Measurements from ENCODE around the gene WAC. TPM values are rescaled to one million over a fixed set of nuclear protein-coding genes. Genes with fewer than 3 reads are reported as not detected.

The WAC gene
- total and polyA plus RNA-seq, 2 experiments from 2014 or later: 59.4 to 116 TPM

- H3K27me3 Mint-ChIP-seq (ENCODE audit: insufficient read depth, low read depth, poor library complexity): peaks cover 6% of the 10 kb centered on the region
- Histone ChIP-seq H3K4me3 (no peak overlapping the region), H3K4me2 (no peak overlapping the region), H3K9me2 (ENCODE audit: insufficient read depth) (no peaks in the 10 kb centered on the region), H3F3A (replicated peaks; ENCODE audit: low read depth) (no peaks in the 10 kb centered on the region), H3K27me3 (ENCODE audit: insufficient read depth) (no peaks in the 10 kb centered on the region), H3K79me2 (replicated peaks; ENCODE audit: insufficient read depth) (peaks cover 100% of the 10 kb centered on the region), H3K27ac (ENCODE audit: low read depth) (no peak overlapping the region), H4K20me1 (replicated peaks; ENCODE audit: insufficient read depth) (peaks cover 41% of the 10 kb centered on the region), H3K4me1 (ENCODE audit: insufficient read depth) (peaks cover 36% of the 10 kb centered on the region), H2AFZ (no peak overlapping the region), H3K36me3 (ENCODE audit: insufficient read depth) (peaks cover 42% of the 10 kb centered on the region)
- H3K4me1 Mint-ChIP-seq: peaks cover 34% of the 10 kb centered on the region
- peaks cover 66% of the 10 kb centered on the region for H3K36me3 Mint-ChIP-seq (ENCODE audit: low read depth)
- no peak overlapping the region for H3K27ac Mint-ChIP-seq
- H3K4me3 Mint-ChIP-seq: no peak overlapping the region
- ATAC-seq: no peak
- TF ChIP-seq ZNF462 (CRISPR knock-in tag; IDR thresholded peaks at IDR 0.05) (no peak), CTCF (conservative IDR thresholded peaks at IDR 0.05; ENCODE audit: low read depth in 2 of 2) (no peak), REST (IDR thresholded peaks at IDR 0.05; ENCODE audit: unreplicated experiment) (no peak), ETS1 (IDR thresholded peaks at IDR 0.05) (no peak), NANOG (IDR thresholded peaks at IDR 0.05; ENCODE audit: borderline replicate concordance) (no peak), STAT1 (IDR thresholded peaks at IDR 0.05; ENCODE audit: unreplicated experiment) (no peak), POLR2AphosphoS5 (IDR thresholded peaks at IDR 0.05; ENCODE audit: low read depth) (no peak), CREB1 (CRISPR knock-in tag; IDR thresholded peaks at IDR 0.05; ENCODE audit: low read depth) (no peak), EZH2phosphoT487 (IDR thresholded peaks at IDR 0.05; ENCODE audit: unreplicated experiment) (no peak), EZH2 (IDR thresholded peaks at IDR 0.05; ENCODE audit: low read depth, unreplicated experiment) (no peak), JUNB (IDR thresholded peaks at IDR 0.05; ENCODE audit: unreplicated experiment) (no peak), ZNF331 (CRISPR knock-in tag; IDR thresholded peaks at IDR 0.05; ENCODE audit: low read depth) (no peak), ZNF114 (CRISPR knock-in tag; IDR thresholded peaks at IDR 0.05) (no peak)
- no peaks in the 10 kb centered on the region for H3K9me3 Mint-ChIP-seq
- no peak for DNase-seq (ENCODE audit: low spot score)
Measured at GRCh38 chr10:28587270-28587969, 54.5 kb downstream of the WAC start.
